ENCODE measurements around the gene SEMA6B.

The SEMA6B gene

GRCh38 chr19:4525563-4526002 lies 33.9 kb downstream of the SEMA6B start:
- no peak for DNase-seq (ENCODE audit: low read depth)

DNA sequence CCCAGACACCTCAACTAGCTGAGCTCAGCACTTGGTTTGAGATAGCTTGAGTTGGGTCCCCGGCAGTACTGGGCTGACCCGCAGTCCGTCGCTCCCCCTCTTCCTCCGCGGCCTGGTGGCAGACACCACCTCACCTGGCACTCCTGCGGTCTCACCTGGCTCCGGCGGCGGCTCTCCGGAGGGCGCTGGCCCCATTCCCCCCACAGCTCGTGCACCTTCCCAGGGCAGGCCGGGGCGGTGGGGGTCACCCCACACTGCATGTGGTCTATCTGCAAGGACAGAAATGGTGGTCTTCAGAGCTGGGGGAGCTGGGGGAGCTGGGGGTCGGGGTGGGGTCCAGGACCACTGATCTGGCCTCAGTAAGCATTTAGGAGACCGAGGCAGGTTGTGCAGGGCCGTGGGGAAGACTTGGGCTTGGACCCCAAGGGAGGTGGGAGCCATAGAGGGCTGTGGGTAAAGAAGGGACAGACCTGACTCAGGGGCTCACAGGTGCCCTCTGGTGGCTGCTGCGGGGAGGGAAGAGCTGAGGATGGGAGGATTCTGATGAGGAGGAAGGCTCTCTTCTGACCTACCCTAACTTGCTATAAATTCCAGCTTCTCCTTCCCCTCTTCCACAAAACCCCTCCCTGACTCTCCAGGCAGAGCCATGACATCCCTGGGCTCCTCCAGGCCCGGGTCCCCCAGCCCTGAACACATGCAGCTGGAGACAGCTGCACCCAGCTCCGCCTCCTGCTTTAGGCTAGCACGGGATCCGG lies 34.5 kb downstream of the SEMA6B start:
- DNase-seq (ENCODE audit: low read depth), result peak; percentile 69

- DNase-seq (ENCODE audit: low read depth), result peak; percentile 67
Observed at GRCh38 chr19:4523306-4524110, 36.0 kb downstream of the SEMA6B start.

- DNase-seq (ENCODE audit: low read depth), result no peak
Observed at GRCh38 chr19:4522291-4523002, 37.0 kb downstream of the SEMA6B start.

- DNase-seq (ENCODE audit: low read depth), result no peak
Observed at GRCh38 chr19:4521888-4522242, 37.6 kb downstream of the SEMA6B start.

DNA sequence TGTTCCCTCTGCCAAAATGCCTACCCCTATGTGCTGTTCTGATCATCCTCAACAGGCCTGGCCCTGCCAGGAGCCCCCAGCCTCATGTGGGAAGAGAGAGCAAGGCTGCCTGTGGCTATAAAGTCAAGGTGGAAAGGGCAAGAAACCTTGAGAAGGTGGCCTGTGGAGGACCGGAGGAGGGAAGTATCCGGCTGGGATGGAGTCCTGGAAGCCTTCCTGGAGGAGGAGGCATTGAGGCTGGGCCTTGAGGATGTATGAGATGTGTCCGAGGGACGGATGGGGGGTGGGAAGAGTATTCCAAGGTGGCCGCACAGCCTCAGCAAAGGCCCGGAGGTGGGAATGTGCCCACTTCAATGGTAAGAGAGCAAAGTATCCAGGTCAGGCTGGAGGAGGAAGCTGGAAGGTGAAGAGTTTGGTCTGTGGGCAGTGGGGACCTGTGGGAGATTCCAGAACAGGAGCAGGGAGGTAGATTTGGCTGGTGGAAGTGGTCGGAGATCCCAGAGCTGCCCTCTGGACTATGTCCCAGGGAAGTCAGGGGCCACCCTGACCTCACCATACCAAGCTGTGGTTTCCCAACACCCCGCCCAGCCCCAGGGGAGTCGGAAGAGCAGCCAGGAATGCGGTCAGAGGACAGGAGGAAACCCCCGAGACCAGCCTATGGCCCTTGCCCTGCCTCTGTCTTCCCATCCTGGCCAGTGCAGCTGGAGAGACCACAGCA lies 38.2 kb downstream of the SEMA6B start:
- DNase-seq (ENCODE audit: low read depth), result peak; percentile 48

GRCh38 chr19:4519521-4520277 lies 39.8 kb downstream of the SEMA6B start:
- no peak for DNase-seq (ENCODE audit: low read depth)

GRCh38 chr19:4519172-4519496 lies 40.4 kb downstream of the SEMA6B start:
- no peak for DNase-seq (ENCODE audit: low read depth)

DNA sequence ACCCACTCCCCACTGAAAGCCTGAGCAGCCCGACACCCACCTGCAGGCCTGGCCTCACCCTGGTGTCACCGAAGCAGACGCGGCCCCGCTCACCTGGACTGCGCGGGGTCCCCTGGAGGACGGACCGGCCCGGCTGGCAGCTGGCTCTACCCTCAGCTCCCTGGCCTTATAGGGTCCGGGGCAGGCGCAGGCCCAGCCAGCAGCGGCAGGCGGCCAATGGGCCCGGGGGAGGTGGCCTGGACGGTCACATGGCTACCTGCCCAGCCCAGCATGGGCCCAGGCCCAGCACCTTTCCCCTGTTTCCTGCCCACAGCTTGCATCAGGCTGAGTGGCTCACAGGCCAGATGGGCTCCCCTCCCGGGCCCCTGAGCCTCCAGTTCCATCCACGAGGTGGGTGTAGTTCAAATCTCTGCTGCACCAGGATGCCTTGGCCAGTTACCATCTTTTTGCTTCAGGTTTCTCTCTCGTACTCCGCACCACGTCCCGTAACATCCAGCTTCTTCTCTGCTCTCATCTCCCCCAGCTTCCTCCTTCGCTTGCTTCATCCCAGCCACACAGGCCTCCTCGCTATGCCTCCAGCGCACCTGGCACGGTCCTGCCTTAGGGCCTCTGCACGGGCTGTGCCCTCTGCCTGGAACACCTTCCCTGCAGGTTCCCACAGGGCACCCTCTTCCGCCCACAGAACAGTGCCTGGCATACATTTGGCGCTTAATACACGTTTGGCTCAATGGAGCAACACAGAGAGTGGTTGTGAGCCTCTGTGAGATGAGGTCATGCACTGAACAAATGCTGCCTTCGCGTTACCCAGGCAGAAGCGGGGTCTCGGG lies 40.9 kb downstream of the SEMA6B start, which contains the start of gene PLIN4:
Gene PLIN4 (minus strand): TSS at position 142 of the 827 bp plus-strand sequence. CDS start 214 bp downstream, outside the sequence.
- no peak for DNase-seq (ENCODE audit: low read depth)

- no peak for DNase-seq (ENCODE audit: low read depth)
Observed at GRCh38 chr19:4517451-4518057, 41.9 kb downstream of the SEMA6B start.

GRCh38 chr19:4516939-4517300 lies 42.6 kb downstream of the SEMA6B start:
- DNase-seq (ENCODE audit: low read depth), result no peak

DNA sequence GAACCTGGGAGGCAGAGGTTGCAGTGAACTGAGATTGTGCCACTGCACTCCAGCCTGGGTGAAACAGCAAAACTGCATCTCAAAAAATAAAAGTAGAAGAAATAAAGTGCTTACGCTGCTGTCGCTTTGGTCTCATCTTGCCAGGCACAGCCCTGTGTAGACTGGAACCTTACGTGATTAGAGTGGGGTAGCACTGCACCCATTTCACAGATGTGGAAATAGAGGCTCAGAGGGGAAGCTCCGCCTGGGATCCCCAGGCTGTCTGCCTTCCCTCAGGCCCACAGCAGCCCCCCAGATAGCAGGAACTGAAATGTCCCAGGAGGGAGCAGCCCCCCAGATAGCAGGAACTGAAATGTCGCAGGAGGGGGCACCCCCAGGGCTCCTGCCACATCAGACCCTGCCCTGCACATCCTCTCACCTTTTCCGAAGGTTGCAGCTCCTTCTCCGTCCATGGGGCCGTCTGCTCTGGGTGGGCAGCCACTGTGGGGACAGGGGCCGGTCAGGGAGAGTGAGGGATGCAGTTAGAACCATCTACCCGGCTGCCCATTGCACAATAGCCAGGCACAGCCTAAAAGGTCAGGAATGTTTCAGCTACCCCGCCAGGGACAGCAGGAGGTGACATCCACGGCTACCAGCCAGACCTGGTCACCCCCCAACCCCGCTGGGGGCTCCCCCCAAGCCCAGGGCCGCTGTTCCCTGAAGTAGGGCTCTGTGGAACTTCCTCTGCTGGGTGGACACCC lies 43.1 kb downstream of the SEMA6B start:
- DNase-seq (ENCODE audit: low read depth), result no peak

DNA sequence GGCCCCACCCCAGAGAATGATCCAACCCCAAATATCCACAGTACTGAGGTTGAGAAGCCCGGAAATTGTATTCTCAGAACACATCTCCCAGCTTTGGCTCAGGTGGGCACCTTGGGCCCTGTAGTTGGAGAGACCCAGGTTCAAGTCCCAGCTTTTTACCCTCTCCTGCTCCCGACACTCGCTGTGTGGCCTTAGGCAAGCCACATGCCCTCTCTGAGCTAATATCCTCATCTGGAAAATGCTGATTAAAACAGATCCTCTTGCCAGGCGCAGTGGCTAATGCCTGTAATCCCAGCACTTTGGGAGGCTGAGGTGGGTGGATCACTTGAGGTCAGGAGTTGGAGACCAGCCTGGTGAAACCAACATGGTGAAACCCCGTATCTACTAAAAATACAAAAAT lies 43.8 kb downstream of the SEMA6B start:
- no peak for DNase-seq (ENCODE audit: low read depth)

DNA sequence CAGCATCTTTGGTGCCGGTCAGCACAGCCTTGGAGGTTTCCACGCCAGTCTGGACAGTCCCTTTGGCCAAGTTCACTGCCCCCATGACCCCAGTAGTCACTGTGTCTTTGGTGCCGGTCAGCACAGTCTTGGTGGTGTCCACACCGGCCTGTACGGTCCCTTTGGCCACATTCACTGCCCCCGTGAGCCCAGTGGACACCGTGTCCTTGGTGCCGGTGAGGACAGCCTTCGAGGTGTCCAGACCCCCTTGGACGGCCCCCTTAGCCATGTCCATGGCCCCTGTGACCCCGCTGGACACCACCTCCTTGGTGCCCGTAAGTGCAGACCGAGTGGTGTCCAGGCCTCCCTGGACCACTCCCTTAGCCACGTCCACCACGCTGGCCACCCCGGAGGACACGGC lies 46.2 kb downstream of the SEMA6B start:
- DNase-seq (ENCODE audit: low read depth), result no peak

- no peak for DNase-seq (ENCODE audit: low read depth)
Observed at GRCh38 chr19:4512070-4512469, 47.4 kb downstream of the SEMA6B start.

- no peak for DNase-seq (ENCODE audit: low read depth)
Observed at GRCh38 chr19:4511300-4512054, 48.0 kb downstream of the SEMA6B start.

DNA sequence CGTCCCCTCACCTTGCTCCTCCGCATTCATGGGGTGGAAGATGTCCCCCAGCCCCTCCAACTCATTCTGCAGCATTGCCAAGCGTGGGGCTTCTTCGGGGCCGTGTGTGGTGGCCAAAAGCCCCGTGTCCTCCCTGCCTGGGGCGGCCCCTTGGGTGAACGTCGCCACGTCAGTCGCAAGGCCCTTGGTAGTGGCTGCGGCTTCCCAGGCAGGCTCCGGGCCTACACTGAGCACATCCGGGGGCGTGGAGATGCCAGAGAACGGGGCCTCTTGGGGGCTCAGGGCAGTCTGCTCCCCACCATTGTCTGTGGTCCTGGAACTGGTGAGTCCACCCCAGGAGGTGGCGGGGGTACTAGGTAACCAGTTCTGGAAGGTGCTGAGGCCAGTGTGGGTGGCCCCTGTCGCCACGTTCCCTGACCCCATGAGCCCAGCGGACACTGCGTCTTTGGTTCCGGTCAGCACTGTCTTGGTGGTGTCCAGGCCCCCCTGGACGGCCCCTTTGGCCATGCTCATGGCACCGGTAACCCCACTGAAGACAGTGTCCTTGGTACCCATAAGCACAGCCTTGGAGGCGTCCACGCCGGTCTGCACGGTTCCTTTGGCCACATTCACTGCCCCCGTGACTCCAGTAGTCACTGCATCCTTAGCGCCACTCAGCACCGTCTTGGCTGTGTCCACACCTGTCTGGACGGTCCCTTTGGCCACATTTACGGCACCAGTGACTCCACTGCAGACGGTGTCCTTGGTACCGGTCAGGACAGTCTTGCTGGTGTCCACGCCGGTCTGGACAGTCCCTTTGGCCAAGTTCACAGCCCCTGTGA lies 48.8 kb downstream of the SEMA6B start:
- DNase-seq (ENCODE audit: low read depth), result no peak

GRCh38 chr19:4508698-4509097 lies 50.8 kb downstream of the SEMA6B start:
- no peak for DNase-seq (ENCODE audit: low read depth)
